CD4-positive, alpha-beta T cell treated with Interleukin-17A for 1 hour (primary cell): ENCODE data around the gene SCP2.

Source experiments
- DNase-seq: peaks from one replicate; pipeline ENCODE4 v3.0.0-alpha.2; 2020

The SCP2 gene

DNA sequence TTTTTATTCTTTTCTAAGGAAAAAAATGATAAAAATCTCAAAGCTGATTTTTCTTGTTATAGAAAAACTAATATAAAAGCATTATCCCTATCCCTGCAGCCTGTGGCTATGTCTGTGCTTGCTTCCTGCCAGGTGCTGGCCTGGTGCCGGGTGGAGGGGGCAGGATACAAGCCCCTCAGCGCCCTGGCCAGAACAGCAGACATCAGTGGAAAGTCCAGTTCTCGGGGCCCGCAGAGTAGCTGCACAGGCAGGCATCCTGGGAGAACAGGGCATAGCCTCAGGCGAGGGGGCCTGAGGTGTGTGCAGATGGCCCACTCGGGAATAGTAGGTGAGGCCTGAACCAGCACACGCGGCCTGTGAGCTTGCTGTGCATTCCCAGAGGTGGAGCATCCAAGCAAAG lies 158.3 kb downstream of the SCP2 start:
- DNase-seq = no peak

GRCh38 chr1:53086491-53087070 lies 159.5 kb downstream of the SCP2 start:
- no peak for DNase-seq

DNA sequence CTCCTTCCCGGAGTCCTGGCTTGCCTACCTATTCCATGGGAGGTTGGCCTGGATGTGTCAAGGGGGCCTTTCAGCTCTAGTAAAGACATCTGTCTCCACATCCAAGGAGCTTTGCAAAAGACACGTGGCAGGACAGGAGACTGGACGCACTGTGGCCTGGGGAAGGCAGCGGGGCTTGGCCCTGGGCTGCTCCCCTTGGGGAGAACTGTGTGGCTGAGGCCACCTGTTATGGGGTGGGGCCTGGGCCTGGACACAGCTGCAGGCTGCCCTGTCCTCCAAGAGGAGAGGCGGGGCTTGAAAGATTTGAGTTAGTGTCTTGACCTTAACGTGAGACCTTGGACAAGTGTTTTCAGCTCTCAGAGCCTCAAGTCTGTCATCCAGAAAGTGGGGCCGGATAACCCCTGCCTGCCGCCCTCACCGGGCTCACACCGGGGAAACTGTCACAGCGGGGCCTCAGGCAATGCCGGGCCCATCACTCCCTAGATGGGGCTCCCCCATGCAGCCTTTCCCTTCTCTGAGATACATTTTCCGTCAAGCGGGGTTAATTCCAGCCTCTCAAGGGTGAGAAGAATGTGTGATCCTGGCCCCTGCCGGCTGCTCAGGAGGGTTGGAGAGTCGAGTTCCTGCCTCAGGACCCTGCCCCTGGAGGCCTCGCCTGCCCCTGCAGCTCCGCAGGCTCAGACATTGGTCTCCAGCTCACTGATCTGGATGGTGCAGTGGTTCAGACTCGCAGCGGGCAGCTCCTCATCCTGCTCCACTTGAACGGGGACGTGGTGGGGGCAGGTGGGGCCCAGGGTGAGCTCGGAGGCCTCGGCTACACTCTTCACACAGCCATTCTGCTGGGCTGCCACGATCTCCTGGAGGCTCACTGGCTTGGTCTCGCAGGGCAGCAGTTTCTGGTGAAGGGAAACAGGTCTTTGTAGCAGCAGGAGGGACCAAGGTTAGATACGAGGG lies 160.5 kb downstream of the SCP2 start:
- no peak for DNase-seq

DNA sequence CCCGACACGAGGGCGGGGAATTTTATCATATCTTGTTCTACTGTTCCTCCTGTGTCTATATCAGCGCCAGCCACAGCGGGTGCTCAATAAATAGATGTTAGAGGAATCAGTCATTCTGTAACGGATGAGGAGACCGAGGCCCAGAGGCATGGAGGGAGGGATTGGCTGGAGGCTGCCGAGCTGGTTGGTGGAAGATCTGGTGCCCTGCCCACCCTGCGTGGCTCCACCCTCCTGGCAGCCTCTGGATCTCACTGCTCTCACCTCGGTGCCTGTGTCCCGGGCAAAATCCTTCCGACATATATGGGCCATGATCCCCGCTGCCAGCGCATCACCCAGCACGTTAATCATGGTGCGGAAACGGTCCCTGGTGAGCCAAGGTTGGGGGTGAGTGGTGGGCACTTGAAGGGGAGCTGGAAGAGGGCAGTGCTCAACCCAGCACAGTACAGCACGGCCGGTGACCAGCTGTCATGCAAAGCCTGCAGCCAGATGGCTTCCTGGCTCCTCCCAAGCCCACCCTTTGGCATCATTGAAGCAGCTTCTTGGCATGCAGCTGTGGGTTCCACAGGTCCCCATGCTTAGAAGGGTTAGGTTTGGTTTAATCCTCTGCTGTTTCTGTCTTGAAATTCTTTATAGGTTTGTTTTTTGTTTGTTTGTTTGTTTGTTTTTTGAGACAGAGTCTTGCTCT lies 161.7 kb downstream of the SCP2 start:
- DNase-seq = no peak

GRCh38 chr1:53089478-53090226 lies 162.6 kb downstream of the SCP2 start:
- no peak for DNase-seq

DNA sequence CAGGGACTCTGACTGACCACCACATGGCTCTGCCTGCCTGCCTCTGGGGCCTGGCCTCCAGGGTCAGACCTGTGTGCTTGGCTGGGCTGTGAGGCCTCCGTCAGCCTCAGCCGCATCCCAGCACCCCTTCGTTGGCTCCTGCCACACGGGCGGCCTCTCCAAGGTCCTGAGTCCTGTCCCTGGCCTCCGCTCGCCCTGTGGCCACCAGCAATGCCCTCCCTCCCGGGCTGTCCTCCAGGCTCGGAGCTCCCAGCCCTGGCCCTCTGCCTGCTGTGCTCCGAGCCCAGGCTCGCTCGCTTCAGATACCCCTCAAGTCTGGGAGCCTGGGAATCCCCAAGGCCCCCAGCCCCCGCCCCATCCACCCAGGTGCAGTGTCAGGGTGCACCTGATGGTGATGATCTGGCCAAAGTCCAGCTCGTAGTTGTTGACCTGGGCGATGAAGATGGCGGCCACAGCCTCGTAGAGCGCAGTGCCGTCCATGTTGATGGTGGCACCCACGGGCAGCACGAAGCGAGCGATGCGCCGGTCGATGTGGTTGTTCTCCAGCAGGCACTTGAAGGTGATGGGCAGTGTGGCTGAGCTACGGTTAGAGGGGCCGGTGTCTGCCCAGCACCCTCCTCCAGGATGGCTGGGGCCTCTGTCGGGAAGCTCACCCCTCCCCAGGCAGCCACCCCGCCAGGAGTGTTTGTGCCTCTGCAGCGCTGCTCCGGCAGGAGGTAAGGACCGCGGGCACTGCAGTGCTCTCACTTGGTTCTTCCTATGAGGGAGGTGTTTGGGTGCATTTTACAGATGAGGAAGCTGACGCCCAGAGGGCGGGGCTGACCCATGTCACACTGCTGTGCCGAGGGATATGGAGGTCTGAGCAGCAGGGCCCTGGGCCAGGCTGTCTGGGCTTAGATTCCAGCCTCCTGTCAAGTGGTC lies 163.4 kb downstream of the SCP2 start:
- peak; percentile 9 for DNase-seq

- DNase-seq = no peak
These were observed 165.0 kb downstream of the SCP2 start for GRCh38 chr1:53091841-53092645.

DNA sequence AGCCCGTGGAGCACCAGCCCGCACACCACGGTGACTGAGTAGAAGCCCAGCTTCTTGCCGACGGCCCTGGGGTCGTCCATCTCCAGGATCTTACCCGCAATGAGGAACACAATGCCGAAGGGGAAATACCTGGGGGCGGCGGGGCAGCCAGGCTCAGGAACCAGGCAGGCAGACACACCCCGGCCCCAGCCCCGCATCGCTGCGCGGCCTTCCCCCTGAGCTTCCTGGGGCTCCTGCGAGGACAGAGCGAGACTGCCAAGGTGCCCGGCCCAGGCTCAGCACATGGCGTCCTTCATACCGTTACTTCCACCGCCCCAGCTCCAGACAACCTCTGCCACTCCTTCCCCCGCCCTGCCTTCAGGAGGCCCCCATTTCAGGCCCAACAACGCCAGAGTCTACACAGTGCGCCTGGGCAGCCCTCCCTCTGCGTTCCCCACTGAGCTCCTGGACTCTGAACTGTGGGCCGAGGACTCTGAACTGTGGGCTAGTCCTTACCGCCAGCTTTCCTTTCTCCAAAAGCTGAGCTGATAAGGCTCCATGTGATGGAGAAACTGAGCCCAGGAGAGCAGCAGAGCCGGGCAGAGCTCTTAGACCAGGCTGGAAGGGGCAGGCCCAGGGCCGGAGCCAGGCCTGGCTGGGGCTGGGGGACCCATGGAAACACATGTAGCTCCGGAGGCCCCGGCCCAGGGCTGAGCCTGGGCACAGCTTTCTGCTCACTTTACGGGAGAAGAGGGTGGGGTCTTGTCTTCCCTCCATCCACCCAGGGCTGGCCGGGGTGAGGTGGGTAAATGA lies 165.8 kb downstream of the SCP2 start:
- no peak for DNase-seq

- no peak for DNase-seq
These were observed 166.3 kb downstream of the SCP2 start for GRCh38 chr1:53093451-53093754.

- no peak for DNase-seq
These were observed 166.9 kb downstream of the SCP2 start for GRCh38 chr1:53093778-53094532.

GRCh38 chr1:53094533-53094919 lies 167.4 kb downstream of the SCP2 start:
- DNase-seq = no peak
